ENCODE measurements around the gene NFYB.

DNA sequence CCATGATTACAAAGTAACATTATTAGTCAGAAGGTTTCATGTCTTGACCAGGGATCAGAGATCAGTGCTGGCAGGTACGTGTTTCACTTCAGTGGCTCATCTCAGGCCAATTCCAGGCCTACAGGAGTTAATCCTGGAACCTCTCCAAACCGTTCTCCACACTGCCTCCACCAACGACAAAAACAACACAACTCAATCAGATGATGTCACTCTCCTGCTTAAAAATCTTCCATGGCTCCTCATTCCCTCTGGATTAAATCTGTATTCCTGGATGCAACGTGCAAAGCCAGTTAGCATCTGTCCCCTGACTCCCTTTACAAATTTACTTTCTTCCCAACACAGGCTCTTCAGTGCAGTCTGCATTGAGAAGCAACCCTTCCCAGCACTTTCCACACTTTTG lies 43.3 kb upstream of the NFYB start:
- TF ChIP-seq, protein P1, sequence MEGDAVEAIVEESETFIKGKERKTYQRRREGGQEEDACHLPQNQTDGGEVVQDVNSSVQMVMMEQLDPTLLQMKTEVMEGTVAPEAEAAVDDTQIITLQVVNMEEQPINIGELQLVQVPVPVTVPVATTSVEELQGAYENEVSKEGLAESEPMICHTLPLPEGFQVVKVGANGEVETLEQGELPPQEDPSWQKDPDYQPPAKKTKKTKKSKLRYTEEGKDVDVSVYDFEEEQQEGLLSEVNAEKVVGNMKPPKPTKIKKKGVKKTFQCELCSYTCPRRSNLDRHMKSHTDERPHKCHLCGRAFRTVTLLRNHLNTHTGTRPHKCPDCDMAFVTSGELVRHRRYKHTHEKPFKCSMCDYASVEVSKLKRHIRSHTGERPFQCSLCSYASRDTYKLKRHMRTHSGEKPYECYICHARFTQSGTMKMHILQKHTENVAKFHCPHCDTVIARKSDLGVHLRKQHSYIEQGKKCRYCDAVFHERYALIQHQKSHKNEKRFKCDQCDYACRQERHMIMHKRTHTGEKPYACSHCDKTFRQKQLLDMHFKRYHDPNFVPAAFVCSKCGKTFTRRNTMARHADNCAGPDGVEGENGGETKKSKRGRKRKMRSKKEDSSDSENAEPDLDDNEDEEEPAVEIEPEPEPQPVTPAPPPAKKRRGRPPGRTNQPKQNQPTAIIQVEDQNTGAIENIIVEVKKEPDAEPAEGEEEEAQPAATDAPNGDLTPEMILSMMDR (IDR thresholded peaks at IDR 0.05), result no peak
- TF ChIP-seq, protein P2, sequence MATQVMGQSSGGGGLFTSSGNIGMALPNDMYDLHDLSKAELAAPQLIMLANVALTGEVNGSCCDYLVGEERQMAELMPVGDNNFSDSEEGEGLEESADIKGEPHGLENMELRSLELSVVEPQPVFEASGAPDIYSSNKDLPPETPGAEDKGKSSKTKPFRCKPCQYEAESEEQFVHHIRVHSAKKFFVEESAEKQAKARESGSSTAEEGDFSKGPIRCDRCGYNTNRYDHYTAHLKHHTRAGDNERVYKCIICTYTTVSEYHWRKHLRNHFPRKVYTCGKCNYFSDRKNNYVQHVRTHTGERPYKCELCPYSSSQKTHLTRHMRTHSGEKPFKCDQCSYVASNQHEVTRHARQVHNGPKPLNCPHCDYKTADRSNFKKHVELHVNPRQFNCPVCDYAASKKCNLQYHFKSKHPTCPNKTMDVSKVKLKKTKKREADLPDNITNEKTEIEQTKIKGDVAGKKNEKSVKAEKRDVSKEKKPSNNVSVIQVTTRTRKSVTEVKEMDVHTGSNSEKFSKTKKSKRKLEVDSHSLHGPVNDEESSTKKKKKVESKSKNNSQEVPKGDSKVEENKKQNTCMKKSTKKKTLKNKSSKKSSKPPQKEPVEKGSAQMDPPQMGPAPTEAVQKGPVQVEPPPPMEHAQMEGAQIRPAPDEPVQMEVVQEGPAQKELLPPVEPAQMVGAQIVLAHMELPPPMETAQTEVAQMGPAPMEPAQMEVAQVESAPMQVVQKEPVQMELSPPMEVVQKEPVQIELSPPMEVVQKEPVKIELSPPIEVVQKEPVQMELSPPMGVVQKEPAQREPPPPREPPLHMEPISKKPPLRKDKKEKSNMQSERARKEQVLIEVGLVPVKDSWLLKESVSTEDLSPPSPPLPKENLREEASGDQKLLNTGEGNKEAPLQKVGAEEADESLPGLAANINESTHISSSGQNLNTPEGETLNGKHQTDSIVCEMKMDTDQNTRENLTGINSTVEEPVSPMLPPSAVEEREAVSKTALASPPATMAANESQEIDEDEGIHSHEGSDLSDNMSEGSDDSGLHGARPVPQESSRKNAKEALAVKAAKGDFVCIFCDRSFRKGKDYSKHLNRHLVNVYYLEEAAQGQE (IDR thresholded peaks at IDR 0.05; ENCODE audit: low read depth, low read length), result no peak
- TF ChIP-seq NRF1 (IDR thresholded peaks at IDR 0.05; ENCODE audit: low read depth, low read length) (no peak), SMC3 (IDR thresholded peaks at IDR 0.05; ENCODE audit: low read depth, low read length) (no peak), EP300 (IDR thresholded peaks at IDR 0.05; ENCODE audit: borderline replicate concordance in 1 of 2, low read depth in 1 of 2, low read length in 1 of 2) (no peak), EZH2phosphoT487 (IDR thresholded peaks at IDR 0.05; ENCODE audit: borderline replicate concordance, low read depth) (no peak), RAD21 (IDR thresholded peaks at IDR 0.05; ENCODE audit: low read length) (no peak)
- TF ChIP-seq, protein P3, sequence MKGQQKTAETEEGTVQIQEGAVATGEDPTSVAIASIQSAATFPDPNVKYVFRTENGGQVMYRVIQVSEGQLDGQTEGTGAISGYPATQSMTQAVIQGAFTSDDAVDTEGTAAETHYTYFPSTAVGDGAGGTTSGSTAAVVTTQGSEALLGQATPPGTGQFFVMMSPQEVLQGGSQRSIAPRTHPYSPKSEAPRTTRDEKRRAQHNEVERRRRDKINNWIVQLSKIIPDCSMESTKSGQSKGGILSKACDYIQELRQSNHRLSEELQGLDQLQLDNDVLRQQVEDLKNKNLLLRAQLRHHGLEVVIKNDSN (IDR thresholded peaks at IDR 0.05; ENCODE audit: borderline replicate concordance, low read depth), result no peak

All from SK-N-SH (cell line).